Mesenchymal stem cell (in vitro differentiated cells and primary cell): ENCODE measurements around the gene RIMS1.

ENCODE experiments used
- DNase-seq: peaks from one replicate; pipeline ENCODE4 v3.0.0-alpha.2; 2013
- H2AFZ ChIP-seq: one replicate; pipeline ENCODE4 v1.6.1; 2013; ENCODE audit warnings: low read depth, mild to moderate bottlenecking, control low read depth, inconsistent platforms, low read length, moderate library complexity
- H2AK5ac ChIP-seq: 2 replicates; pipeline ENCODE4 v1.6.1; 2013; ENCODE audit warnings: low read length, moderate library complexity, mild to moderate bottlenecking, inconsistent platforms; ENCODE audit not compliant: severe bottlenecking
- H2BK120ac ChIP-seq: one replicate; pipeline ENCODE4 v1.6.1; 2013; ENCODE audit warnings: low read depth, mild to moderate bottlenecking, inconsistent platforms, low read length, moderate library complexity
- H2BK12ac ChIP-seq, 2 experiments: one replicate each; pipeline ENCODE4 v1.6.1; 2013; ENCODE audit warnings: inconsistent platforms in 2 of 2, low read length in 2 of 2, mild to moderate bottlenecking in 2 of 2, moderate library complexity in 2 of 2, control low read depth in 1 of 2
- H2BK15ac ChIP-seq: one replicate; pipeline ENCODE4 v1.6.1; 2013; ENCODE audit warnings: mild to moderate bottlenecking, low read depth, inconsistent platforms; ENCODE audit not compliant: poor library complexity, severe bottlenecking
- H2BK5ac ChIP-seq: 2 replicates; pipeline ENCODE4 v1.6.1; 2013; ENCODE audit warnings: low read depth, mild to moderate bottlenecking, low read length, control low read depth, inconsistent platforms; ENCODE audit not compliant: poor library complexity, severe bottlenecking
- H3K14ac ChIP-seq, 2 experiments: one replicate each; pipeline ENCODE4 v1.6.1; 2013; ENCODE audit warnings: inconsistent platforms in 2 of 2, low read length in 2 of 2, control low read depth in 1 of 2, mild to moderate bottlenecking in 1 of 2, moderate library complexity in 1 of 2
- H3K18ac ChIP-seq, 2 experiments: one replicate each; pipeline ENCODE4 v1.6.1; 2013; ENCODE audit warnings: inconsistent platforms in 2 of 2, low read length in 2 of 2, control low read depth in 1 of 2, low read depth in 1 of 2, mild to moderate bottlenecking in 1 of 2
- H3K23ac ChIP-seq, 2 experiments: one replicate each; pipeline ENCODE4 v1.6.1; 2013; ENCODE audit warnings: inconsistent platforms in 2 of 2, low read length in 2 of 2, mild to moderate bottlenecking in 2 of 2, moderate library complexity in 2 of 2, control low read depth in 1 of 2
- H3K27ac ChIP-seq: 2 replicates; pipeline ENCODE4 v1.5.1; 2013; ENCODE audit warnings: mild to moderate bottlenecking, moderate library complexity, low read length, control low read depth, inconsistent platforms; ENCODE audit not compliant: poor library complexity, severe bottlenecking
- H3K27me3 ChIP-seq, 2 experiments: 2 replicates each; pipeline versions ENCODE4 v1.6.1 to v1.7.0; 2013; ENCODE audit warnings: low read length in 2 of 2, mild to moderate bottlenecking in 2 of 2, moderate library complexity in 2 of 2, control low read depth in 1 of 2, inconsistent platforms in 1 of 2; ENCODE audit not compliant: control insufficient read depth in 1 of 2, insufficient read depth in 1 of 2
- H3K36me3 ChIP-seq, 2 experiments: 2 replicates each; pipeline versions ENCODE4 v1.6.1 to v1.7.0; 2013; ENCODE audit warnings: low read length in 2 of 2, control low read depth in 1 of 2, inconsistent platforms in 1 of 2, low read depth in 1 of 2, mild to moderate bottlenecking in 1 of 2; ENCODE audit not compliant: insufficient read depth in 2 of 2, control insufficient read depth in 1 of 2
- H3K4ac ChIP-seq, 2 experiments: one replicate each; pipeline ENCODE4 v1.6.1; 2013; ENCODE audit warnings: inconsistent platforms in 2 of 2, low read length in 2 of 2, mild to moderate bottlenecking in 2 of 2, moderate library complexity in 2 of 2, control low read depth in 1 of 2, low read depth in 1 of 2
- H3K4me1 ChIP-seq: 2 replicates; pipeline ENCODE4 v1.6.1; 2013; ENCODE audit warnings: low read depth, low read length, control low read depth; ENCODE audit not compliant: control insufficient read depth, insufficient read depth
- H3K4me2 ChIP-seq: 2 replicates; pipeline ENCODE4 v1.6.1; 2013; ENCODE audit warnings: low read length, mild to moderate bottlenecking, inconsistent platforms; ENCODE audit not compliant: poor library complexity, severe bottlenecking
- H3K4me3 ChIP-seq, 2 experiments: 2 replicates each; pipeline versions ENCODE4 v1.5.1 to v1.7.0; 2013; ENCODE audit warnings: low read length in 2 of 2, mild to moderate bottlenecking in 2 of 2, control low read depth in 1 of 2, low read depth in 1 of 2; ENCODE audit not compliant: insufficient read depth in 1 of 2
- H3K79me1 ChIP-seq: replicated peaks from 2 replicates; pipeline ENCODE4 v1.6.1; 2013; ENCODE audit warnings: mild to moderate bottlenecking, control low read depth, low read length, inconsistent platforms; ENCODE audit not compliant: poor library complexity, severe bottlenecking
- H3K9ac ChIP-seq: 2 replicates; pipeline ENCODE4 v1.7.0; 2013; ENCODE audit warnings: mild to moderate bottlenecking, low read length, moderate library complexity
- H3K9me3 ChIP-seq: 2 replicates; pipeline ENCODE4 v1.7.0; 2013; ENCODE audit warnings: mild to moderate bottlenecking, low read length; ENCODE audit not compliant: control insufficient read depth
- H4K8ac ChIP-seq: one replicate; pipeline ENCODE4 v1.6.1; 2013; ENCODE audit warnings: inconsistent platforms, mild to moderate bottlenecking, low read length, moderate library complexity
- H4K91ac ChIP-seq: one replicate; pipeline ENCODE4 v1.6.1; 2013; ENCODE audit warnings: mild to moderate bottlenecking, low read length, inconsistent platforms
- WGBS: methylation state at CpG from one replicate; pipeline ENCODE4 v1.1.7; 2013; ENCODE audit warnings: mixed read lengths; 5-methylcytosine and 5-hydroxymethylcytosine counted together

The RIMS1 gene

GRCh38 chr6:72283571-72283970 lies 397.2 kb downstream of the RIMS1 start:
- WGBS: 92% methylated on average over 3 of the region's 3 CpGs
- H3K27me3 ChIP-seq: peaks cover 0 to 4% of the 10 kb centered on the region in 2 experiments
- H3K4me3 ChIP-seq: no peak overlapping the region
- H3K9ac ChIP-seq: no peak overlapping the region
- H3K36me3 ChIP-seq: no peaks in the 10 kb centered on the region
- peaks cover 2% of the 10 kb centered on the region for H3K4me1 ChIP-seq
- H3K4ac ChIP-seq: no peak overlapping the region
- H3K14ac ChIP-seq: no peak overlapping the region
- no peak overlapping the region for H3K4me2 ChIP-seq
- H2AFZ ChIP-seq: no peak overlapping the region
- no peak overlapping the region for H2BK5ac ChIP-seq
- H4K91ac ChIP-seq: no peak overlapping the region
- H2BK15ac ChIP-seq: no peak overlapping the region
- no peak overlapping the region for H2AK5ac ChIP-seq
- no peaks in the 10 kb centered on the region for H3K9me3 ChIP-seq
- H3K79me1 ChIP-seq: no peaks in the 10 kb centered on the region
- no peak overlapping the region for H2BK120ac ChIP-seq
- no peak for DNase-seq
- H4K8ac ChIP-seq: no peak overlapping the region
- H2BK12ac ChIP-seq: no peak overlapping the region
- no peak overlapping the region for H3K27ac ChIP-seq
- H3K18ac ChIP-seq: no peak overlapping the region
- no peak overlapping the region for H3K23ac ChIP-seq

- Histone ChIP-seq H3K79me1 (no peaks in the 10 kb centered on the region), H3K4me1 (peaks cover 2% of the 10 kb centered on the region), H3K36me3 (no peaks in the 10 kb centered on the region), H2BK15ac (no peak overlapping the region), H3K23ac (no peak overlapping the region), H3K4ac (no peak overlapping the region), H3K27ac (peak overlapping the region; percentile 67), H3K4me3 (no peak overlapping the region), H4K91ac (no peak overlapping the region), H2AFZ (no peak overlapping the region), H3K9me3 (no peaks in the 10 kb centered on the region), H3K14ac (no peak overlapping the region), H3K18ac (no peak overlapping the region), H2AK5ac (no peak overlapping the region), H3K27me3 (peaks cover 0 to 4% of the 10 kb centered on the region in 2 experiments), H2BK120ac (no peak overlapping the region), H3K4me2 (no peak overlapping the region), H2BK5ac (no peak overlapping the region), H3K9ac (no peak overlapping the region), H2BK12ac (no peak overlapping the region), H4K8ac (no peak overlapping the region)
- DNase-seq: peak; percentile 53
- 0% methylated on average over 1 of the region's 1 CpG for WGBS
Observed at GRCh38 chr6:72286911-72287311, 400.6 kb downstream of the RIMS1 start.

GRCh38 chr6:72287801-72288200 lies 401.5 kb downstream of the RIMS1 start:
- no peak overlapping the region for H2AK5ac ChIP-seq
- H2BK15ac ChIP-seq: no peak overlapping the region
- H2AFZ ChIP-seq: no peak overlapping the region
- H3K27ac ChIP-seq: no peak overlapping the region
- WGBS: 100% methylated on average over 1 of the region's 5 CpGs
- no peak overlapping the region for H2BK5ac ChIP-seq
- no peaks in the 10 kb centered on the region for H3K36me3 ChIP-seq
- H3K4me3 ChIP-seq: no peak overlapping the region
- peaks cover 0 to under 1% of the 10 kb centered on the region in 2 experiments for H3K27me3 ChIP-seq
- no peak overlapping the region for H3K9ac ChIP-seq
- no peak overlapping the region for H3K4me2 ChIP-seq
- no peak for DNase-seq
- no peak overlapping the region for H3K4ac ChIP-seq
- H4K91ac ChIP-seq: no peak overlapping the region
- no peak overlapping the region for H2BK120ac ChIP-seq
- no peaks in the 10 kb centered on the region for H3K79me1 ChIP-seq
- no peak overlapping the region for H3K18ac ChIP-seq
- H3K9me3 ChIP-seq: no peaks in the 10 kb centered on the region
- peaks cover 2% of the 10 kb centered on the region for H3K4me1 ChIP-seq
- H4K8ac ChIP-seq: no peak overlapping the region
- no peak overlapping the region for H2BK12ac ChIP-seq
- H3K23ac ChIP-seq: no peak overlapping the region
- H3K14ac ChIP-seq: no peak overlapping the region

- H2BK12ac ChIP-seq: no peak overlapping the region
- H3K9ac ChIP-seq: no peak overlapping the region
- WGBS: no CpG with 5 or more reads among the region's 2 CpGs
- H2AK5ac ChIP-seq: no peak overlapping the region
- H2BK120ac ChIP-seq: no peak overlapping the region
- peak; percentile 2 for DNase-seq
- H3K79me1 ChIP-seq: no peaks in the 10 kb centered on the region
- no peaks in the 10 kb centered on the region for H3K36me3 ChIP-seq
- H3K23ac ChIP-seq: no peak overlapping the region
- no peak overlapping the region for H3K4ac ChIP-seq
- no peak overlapping the region for H4K8ac ChIP-seq
- no peak overlapping the region for H2BK5ac ChIP-seq
- H3K4me2 ChIP-seq: no peak overlapping the region
- no peak overlapping the region for H3K27ac ChIP-seq
- no peak overlapping the region for H3K14ac ChIP-seq
- H3K4me1 ChIP-seq: peaks cover 2% of the 10 kb centered on the region
- no peaks in the 10 kb centered on the region for H3K27me3 ChIP-seq
- no peak overlapping the region for H3K4me3 ChIP-seq
- H3K9me3 ChIP-seq: no peaks in the 10 kb centered on the region
- H3K18ac ChIP-seq: no peak overlapping the region
- no peak overlapping the region for H2BK15ac ChIP-seq
- H2AFZ ChIP-seq: no peak overlapping the region
- no peak overlapping the region for H4K91ac ChIP-seq
Observed at GRCh38 chr6:72288592-72288991, 402.2 kb downstream of the RIMS1 start.
